Stimulated activated CD8-positive, alpha-beta memory T cell treated with anti-CD3 and anti-CD28 coated beads, Interleukin-4, amount 100 ng/mL, for 4 hours (primary cell): ENCODE results near the gene GADD45B.
"Not testable (repeated sequence)": the region's sequence is repeated elsewhere in the genome, so short reads cannot be mapped to it uniquely, and the experiment has no call there.

Experiments
- DNase-seq, 2 donors: peaks; one replicate each; pipeline ENCODE4 v3.0.0-alpha.2; 2020; ENCODE audit warnings: low read depth in 2 of 2, low spot score in 1 of 2

Gene GADD45B

DNA sequence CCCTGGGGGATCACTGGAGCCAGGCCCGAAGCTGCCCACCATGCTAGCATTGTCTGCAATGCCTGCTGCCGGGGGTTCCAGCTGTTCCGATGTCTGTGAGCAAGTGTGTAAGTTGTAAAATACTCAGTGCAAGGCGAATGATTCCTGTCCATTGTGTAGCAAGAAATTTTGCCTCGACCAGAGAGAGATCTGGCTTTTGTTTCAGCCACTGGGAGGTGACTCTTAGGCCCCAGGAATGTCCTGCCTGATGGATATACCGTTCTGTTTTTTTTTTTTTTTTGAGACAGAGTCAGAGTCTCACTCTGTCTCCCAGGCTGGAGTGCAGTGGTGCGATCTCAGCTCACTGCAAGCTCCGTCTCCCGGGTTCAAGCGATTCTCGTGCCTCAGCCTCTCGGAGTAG, 7.3 kb upstream of the GADD45B start:
- DNase-seq = no peak

DNA sequence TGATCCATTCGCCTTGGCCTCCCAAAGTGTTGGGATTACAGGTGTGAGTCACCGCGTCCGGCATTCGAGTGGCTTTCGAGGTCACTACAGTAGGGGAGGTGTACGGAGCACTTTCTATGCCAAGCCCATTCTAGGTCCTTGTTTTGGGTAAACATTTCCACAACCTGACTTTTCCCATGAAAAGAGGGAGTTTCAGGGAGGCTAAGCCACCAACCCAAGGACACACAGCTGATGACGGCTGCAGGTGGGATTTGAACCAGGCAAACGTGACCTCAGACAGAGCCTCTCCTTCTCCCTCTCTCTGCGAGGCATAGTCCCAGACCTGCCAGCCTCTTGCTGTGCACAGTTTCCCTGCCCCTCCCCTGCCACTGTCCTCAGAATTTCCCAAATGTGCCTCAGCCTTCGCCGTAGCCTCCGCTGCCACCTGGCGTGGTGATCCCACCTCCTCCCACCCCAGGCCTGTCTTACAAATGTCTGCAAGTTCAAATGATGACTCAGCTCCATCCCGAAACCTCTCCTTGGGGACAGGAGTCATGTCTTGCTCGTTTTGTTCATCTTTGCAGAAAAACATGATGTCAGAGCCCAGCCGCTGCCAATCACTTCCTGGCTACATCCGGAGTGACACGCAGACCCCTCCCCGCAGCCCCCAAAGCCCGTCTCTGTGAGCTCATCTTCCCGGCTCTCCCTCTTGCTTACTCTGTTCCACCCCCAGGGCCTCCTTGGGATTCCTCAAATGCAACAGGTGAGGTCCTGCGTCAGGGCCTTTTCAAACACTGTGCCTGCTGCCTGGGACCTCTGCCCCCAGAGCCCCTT, 6.6 kb upstream of the GADD45B start:
- no peak for DNase-seq

DNA sequence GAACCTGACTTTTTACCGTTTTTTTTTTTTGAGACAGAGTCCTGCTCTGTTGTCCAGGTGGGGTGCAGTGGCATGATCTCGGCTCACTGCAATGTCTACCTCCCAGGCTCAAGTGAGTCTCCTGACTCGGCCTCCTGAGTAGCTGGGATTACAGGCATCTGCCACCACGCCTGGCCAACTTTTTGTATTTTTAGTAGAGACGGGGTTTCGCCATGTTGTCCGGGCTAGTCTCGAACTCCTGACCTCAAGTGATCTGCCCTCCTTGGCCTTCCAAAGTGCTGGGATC, 6.1 kb upstream of the GADD45B start:
- not testable (repeated sequence) for DNase-seq

DNA sequence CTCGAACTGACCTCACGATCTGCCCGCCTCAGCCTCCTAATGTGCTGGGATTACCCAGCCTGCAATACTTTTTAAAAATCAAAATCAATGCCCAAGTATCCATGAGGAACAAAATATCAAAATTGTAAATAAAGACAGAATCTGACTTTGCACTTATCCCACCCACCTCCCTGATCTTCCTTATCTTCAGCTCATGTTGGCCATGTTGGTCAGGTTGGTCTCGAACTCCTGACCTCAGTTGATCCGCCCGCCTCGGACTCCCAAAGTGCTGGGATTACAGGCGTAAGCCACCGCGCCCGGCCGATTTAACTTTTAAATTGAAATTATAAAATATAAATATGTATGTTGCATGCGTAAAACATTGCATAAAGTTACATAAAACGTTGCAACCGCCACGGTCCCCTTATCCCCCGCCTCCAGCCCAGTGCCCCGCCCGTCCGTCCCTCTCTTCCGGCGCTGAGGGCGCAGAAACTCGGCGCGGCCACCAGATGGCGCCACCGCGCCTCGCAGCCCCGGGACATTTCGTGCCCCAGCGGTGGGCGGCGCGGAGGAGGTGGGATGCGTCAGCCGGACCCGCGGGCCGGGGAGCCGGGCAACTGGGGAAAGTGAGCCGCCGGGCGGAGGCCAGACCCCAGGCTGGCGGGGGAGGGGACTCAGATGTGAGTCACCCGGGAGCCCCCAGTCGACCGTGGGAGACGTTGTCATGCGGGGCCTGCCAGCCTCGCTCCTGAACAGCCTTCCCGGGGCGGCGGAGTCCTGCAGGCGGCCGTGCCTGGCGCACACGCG, 1.5 kb upstream of the GADD45B start:
- peak; percentile 86 to 93 for DNase-seq

DNA sequence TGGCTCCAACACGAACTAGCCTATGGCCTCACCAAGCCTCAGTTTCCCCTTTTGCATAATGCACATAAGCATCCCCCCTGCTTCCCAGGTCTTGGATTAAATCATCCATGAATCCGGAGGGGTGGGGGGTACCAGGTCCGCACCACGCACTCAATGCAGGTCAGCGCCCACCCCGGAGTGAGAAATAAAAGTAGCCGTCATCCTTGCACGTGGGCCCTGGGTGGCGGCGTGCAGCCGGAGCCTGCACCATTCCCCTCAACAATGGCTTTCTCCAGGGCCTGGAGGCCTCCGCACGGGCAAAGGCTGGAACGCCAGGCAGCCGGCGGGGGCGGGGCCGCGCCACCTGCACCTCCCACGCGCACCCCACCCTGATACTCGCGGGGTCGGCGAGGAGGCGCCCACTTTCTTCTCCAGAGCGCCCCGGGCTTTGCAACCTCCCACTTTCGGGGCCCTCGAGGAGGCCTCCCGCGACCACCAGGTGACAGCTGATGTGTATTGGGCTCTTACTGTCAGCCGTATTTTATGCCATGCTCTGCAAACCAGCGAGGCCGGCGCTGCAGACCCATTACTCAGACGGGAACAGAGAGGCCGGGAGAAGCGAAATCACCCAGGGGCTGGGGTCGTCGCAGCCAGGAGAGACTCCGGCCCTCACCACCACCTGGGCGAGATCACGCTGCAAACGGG, 767 bp upstream of the GADD45B start:
- peak in 1 of 2 donors; percentile 44 for DNase-seq

DNA sequence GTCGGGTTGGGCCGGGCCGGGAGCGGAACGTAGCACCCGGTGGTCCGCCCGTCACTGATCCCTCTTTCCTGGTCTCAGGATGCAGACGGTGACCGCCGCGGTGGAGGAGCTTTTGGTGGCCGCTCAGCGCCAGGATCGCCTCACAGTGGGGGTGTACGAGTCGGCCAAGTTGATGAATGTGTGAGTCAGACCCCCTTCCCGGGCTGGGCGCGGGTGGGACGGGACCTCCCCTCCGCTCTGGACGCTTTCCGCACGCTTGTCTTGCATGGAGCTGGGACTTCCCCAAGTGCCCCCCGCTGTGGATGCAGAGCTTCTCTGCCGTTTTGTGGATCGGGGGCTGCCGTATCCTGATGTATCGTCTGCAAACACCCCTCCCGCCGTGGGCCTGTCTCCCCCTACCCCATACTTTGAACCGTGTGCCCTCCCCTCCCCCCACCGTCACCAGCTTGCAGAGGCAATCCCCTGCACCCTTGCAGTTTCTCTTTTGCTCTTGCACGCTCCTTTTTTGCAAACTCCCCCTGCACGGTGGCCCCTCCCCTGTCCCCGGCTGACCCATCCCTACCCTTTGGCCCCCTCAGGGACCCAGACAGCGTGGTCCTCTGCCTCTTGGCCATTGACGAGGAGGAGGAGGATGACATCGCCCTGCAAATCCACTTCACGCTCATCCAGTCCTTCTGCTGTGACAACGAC, 669 bp downstream of the GADD45B start:
- peak in 1 of 2 donors; percentile 61 for DNase-seq

DNA sequence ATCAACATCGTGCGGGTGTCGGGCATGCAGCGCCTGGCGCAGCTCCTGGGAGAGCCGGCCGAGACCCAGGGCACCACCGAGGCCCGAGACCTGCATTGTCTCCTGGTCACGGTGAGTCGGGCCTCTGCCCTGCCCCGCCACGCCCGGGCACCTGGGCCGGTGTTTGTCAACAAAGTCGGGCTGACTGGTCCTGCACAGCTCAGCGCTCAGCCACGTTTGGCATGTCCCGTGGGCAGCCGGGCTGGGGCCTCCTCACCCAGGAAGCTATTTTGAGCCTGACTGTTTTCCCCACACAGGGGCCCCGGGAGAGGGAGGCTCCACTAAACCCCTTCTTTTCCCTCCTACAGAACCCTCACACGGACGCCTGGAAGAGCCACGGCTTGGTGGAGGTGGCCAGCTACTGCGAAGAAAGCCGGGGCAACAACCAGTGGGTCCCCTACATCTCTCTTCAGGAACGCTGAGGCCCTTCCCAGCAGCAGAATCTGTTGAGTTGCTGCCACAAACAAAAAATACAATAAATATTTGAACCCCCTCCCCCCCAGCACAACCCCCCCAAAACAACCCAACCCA, 1.3 kb downstream of the GADD45B start:
- no peak for DNase-seq

DNA sequence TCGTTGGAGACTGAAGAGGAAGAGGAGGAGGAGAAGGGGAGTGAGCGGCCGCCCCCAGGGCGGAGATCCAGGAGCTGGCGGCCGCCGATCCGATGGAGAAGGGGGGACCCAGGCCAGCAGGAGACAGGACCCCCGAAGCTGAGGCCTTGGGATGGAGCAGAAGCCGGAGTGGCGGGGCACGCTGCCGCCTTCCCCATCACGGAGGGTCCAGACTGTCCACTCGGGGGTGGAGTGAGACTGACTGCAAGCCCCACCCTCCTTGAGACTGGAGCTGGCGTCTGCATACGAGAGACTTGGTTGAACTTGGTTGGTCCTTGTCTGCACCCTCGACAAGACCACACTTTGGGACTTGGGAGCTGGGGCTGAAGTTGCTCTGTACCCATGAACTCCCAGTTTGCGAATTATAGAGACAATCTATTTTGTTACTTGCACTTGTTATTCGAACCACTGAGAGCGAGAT, 1.8 kb downstream of the GADD45B start:
- DNase-seq = no peak

DNA sequence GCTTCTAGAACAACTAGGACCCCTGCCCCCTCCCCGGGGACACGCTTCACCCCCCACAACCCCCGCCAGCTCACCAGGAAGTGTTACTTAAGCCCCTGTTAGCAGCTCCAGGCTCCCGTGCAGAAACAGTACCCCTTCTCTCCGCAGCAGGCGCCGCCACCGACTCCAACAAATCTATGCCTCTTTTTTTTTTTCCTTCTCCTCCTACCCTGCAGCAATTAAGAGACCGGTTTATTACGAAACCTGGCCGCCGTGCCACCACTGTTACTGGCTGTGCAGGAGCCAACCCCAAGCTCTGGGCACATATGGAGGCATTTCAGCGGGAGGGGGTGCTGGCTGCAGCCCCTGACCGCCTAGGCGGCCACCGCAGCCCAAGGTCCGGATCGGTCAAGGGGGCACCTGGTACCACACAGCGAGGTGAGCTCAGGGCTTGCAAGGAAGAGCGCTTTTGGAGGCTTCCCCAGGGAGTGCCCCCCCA, 2.4 kb downstream of the GADD45B start:
- no peak for DNase-seq

DNA sequence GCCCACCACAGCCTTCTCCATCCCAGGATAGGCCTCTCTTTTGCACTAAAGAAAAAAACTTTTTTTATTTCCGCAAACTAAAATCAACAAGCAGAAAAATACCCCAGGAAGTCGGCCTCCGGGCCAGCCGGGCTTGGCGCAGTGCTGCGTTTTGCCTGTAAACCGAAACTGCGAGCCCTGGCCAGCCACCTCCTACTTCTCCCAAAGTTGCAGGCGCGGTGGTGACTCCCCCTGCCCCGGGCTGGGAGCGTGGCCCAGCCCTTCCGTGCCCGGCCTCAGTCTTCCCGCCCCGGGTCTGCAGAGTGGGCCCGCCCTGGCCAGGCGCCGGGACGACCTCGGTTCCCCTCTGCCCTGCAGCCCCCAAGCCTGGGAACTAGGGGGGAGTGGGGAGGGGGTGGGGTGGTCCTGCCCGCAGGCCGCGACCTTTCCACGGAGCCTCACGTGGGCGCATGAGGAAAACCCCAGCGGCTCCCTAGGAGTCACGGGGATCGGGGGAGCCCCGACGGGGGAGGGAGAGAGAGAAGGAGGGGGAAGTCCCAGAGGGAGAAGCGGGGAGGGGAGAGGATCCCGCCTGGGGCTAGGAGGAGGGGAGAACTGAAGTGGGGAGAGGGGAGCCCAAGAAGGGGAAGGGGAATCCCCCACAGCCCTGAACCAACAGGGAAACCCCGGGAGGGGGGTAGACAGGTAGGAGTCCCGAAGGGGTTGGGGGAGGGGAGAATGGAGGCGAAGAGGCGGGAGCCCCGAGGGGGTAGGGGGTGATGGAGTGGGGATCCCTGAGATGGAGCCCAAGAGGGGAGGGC, 3.0 kb downstream of the GADD45B start:
- DNase-seq = peak in 1 of 2 donors; percentile 69

DNA sequence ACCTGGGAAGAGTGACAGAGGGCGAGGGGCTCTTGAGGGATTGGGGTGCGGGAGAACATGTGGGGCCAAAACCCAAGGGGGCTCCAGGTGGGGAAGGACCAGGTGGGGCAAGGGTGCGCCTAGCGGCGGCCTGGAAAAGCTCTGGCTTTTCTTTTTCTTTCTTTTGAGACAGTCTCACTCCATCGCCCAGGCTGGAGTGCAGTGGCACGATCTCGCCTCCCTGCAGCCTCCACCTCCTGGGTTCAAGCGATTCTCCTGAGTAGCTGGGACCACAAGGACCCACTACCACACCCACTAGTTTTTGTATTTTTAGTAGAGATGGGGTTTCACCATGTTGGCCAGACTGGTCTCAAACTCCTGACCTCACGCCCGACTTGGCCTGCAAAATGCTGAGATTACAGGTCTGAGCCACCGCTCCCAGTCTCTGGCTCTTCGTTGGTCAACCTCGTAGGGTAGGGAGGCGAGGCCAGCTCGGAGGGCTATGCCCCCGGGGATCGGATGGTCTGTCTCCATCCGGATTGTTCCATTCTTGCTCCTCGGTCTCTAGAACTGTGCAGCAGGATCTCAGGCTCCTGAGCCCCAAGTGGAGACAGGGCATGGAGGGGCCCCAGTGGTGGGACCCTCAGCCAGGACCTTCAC, 3.7 kb downstream of the GADD45B start:
- no peak for DNase-seq

DNA sequence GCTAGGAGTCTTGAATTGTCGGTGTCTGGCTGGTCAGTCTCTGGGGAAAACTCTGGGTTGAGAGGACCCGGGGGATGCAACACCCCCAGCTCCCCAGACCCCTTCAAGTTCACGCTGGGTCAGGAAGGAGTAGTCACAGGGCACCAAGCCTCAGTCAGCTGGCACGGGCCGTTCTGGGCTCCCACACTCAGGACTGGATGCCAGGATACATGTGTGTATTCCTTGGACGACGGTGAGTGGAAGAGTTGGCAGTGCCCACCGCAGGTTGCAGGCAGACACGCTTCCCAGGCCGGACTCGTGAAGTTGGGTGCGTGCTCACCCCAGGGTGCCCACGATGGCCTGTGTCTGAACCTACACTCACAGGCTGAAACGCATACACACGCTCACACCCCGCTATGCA, 5.5 kb downstream of the GADD45B start:
- no peak for DNase-seq

DNA sequence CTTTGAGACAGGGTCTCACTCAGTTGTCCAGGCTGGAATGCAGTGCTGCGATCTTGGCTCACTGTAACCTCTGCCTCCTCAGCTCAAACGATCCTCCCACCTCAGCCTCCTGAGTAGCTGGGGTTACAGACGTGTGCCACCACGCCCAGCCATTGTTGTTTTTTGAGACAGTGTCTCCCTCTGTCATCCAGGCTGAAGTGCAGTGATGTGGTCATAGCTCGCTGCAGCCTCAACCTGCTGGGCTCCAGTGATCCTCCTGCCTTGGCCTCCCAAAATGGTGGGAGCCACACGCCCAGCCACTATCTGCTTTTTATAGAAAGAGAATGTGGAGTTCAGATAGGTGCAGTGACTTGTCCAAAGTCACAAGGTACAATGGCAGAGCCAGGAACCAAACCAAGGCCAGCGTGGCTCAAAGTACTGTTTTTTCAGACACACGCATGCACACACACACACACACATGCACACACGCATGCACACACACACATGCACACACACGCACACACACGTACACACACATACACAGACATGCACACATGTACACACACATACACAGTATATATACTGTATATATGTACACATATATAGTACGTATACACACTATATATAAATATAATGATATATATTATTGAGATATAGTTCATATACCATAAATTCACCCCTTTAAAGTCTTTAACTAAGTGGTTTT, 6.6 kb downstream of the GADD45B start:
- no peak for DNase-seq

DNA sequence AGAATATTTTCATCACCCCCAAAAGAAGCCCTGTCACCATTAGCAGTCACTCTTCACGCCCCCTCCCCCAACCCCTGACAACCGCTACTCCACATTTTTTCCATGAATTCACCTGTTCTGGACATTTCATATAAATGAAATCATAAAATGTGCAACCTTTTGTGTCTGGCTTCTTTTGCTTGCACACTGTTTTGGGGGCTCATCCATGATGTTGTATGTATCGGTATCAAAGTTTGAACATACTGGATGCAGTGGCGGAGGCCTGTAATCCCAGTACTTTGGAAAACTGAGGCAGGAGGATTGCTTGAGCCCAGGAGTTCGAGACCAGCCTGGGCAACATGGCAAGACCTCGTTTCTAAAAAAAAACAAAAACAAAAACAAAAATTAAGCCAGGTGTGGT, 7.2 kb downstream of the GADD45B start:
- DNase-seq = no peak

DNA sequence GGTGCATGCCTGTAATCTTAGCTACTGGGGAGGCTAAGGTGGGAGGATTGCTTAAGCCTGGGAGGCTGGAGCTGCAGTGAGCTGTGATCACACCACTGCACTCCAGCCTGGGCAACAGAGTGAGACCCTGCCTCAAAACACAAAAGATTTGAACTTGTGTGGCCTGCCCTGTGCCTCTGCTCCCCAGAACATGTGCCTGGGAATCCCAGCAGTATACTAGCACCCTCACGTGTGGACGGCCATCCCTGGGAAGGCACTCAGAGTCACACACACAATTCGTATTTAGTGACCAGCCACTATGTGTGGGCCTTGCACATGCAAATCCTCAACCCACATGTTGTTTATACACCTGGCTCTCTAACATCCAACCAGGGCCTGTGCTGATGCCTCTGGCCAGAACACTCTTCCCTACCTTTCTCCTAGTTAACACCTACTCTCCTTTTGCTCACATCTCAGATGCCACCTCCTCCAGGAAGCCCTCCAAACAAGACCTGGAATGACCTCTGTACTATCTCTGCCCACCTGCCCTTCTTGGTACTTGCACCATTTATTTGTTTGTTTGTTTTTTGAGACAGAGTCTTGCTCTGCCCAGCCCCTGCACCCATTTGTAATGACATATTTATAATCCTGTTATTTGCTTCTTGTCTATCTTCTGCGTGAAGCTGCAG, 7.7 kb downstream of the GADD45B start:
- no peak for DNase-seq

DNA sequence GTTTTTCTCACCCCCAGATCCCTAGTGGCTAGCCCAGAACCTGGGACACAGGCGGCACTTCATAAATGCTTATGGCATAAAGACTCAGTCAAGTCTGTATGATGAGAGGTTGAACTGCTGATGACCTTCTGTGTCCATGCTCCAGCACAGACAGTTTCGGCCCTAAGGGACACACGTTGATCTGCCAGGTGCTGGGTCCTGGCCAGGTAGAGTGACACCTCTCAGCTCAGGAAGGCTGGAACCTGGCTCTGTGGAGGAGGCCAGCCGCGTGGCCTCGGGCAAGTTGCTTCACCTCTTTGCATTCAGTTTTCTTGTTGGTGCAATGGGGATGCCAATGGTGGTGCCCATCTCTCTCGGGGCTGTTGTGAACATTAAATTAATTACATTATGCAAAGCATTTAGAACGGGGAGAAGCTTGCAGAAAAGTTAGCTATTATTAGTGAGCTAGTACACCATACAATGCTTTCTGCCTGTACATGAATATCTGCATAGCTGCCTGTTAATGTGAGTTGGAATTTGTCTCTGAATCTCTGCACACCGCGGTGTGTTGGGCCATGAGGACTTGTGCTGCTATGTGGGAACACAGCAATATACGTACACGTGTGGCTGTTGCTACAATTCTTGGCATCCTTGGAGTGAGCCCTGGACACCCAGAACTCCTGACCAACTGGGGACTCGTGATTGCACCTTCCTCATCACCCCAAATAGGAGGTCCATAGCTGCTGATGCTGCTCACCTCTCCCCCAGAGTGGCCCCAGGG, 8.4 kb downstream of the GADD45B start:
- no peak for DNase-seq

DNA sequence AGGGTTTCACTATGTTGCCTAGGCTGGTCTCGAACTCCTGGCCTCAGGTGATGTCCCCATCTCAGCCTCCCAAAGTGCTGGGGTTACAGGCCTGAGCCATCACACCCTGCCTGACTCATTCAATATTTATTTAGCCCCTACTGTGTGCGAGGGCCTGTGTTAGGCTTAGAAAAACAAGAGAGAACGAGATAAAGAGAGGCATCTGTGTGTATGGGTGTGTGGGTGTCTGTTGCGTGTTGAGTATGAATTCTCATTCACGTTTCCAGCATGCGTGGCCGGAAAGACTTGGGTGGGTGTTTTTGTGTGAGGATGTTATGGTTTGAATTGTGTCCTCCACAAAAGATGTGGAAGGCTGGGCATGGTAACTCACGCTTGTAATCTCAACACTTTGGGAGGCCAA, 9.5 kb downstream of the GADD45B start:
- DNase-seq = no peak

DNA sequence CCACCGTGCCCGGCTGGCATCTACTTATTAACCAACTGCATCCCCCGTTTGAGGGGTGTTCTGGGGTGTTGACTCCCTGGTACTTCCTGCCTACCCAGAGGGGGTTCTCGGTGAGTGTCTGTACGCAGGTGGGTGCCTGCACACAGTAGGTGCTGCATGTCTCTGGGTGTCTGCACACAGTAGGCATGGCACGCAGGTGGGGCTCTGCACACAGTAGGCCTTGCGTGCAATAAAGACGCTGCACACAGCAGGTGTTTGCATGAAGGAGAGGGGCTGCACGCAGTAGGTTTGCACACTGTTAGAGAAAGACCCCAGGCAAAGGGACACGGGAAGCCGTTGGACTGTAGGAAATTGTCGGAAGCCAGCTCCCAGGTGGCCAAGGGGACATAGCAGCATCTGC, 11.2 kb downstream of the GADD45B start:
- DNase-seq = no peak
